CD14-positive monocyte (primary cell): ENCODE data around the gene CDAN1. TPM values are rescaled to one million over a fixed set of nuclear protein-coding genes. Genes with fewer than 3 reads are reported as not detected.
"Not testable (repeated sequence)": the region's sequence is repeated elsewhere in the genome, so short reads cannot be mapped to it uniquely, and the experiment has no call there.

ENCODE experiments used
- DNase-seq, 3 donors: peaks; one replicate each; pipeline ENCODE4 v3.0.0-alpha.2; 2011 to 2022
- H2AFZ ChIP-seq: 2 replicates; pipeline ENCODE4 v1.6.0; 2012; ENCODE audit warnings: mild to moderate bottlenecking, low read depth, low read length, inconsistent platforms; ENCODE audit not compliant: insufficient read depth, poor library complexity, severe bottlenecking
- H3K27ac ChIP-seq, 2 donors: 1 replicate in 1 of 2; 2 replicates in 1 of 2; pipeline ENCODE4 v1.5.1; 2012 to 2013; ENCODE audit warnings: low read length in 2 of 2, control low read depth in 1 of 2, inconsistent platforms in 1 of 2, low read depth in 1 of 2, mild to moderate bottlenecking in 1 of 2
- H3K27me3 ChIP-seq, 2 donors: one replicate each; pipeline versions ENCODE4 v1.6.0 to v1.6.1; 2011 to 2013; ENCODE audit warnings: low read length in 2 of 2; ENCODE audit not compliant: control insufficient read depth in 2 of 2, insufficient read depth in 2 of 2
- H3K36me3 ChIP-seq, 2 donors: replicated peaks in 1 of 2; 1 replicate in 1 of 2; 2 replicates in 1 of 2; pipeline versions ENCODE4 v1.5.1 to v1.6.1; 2012 to 2013; ENCODE audit warnings: low read length in 2 of 2, control low read depth in 1 of 2, inconsistent platforms in 1 of 2, mild to moderate bottlenecking in 1 of 2; ENCODE audit not compliant: insufficient read depth in 2 of 2, control insufficient read depth in 1 of 2
- H3K4me1 ChIP-seq, 2 donors: 1 replicate in 1 of 2; 2 replicates in 1 of 2; pipeline versions ENCODE4 v1.5.1 to v1.6.1; 2012 to 2013; ENCODE audit warnings: low read length in 2 of 2, control low read depth in 1 of 2, inconsistent platforms in 1 of 2, mild to moderate bottlenecking in 1 of 2, moderate library complexity in 1 of 2; ENCODE audit not compliant: insufficient read depth in 2 of 2, control insufficient read depth in 1 of 2
- H3K4me2 ChIP-seq: replicated peaks from 2 replicates; pipeline ENCODE3; 2012; ENCODE audit warnings: low read length, moderate library complexity, mild to moderate bottlenecking; ENCODE audit not compliant: poor library complexity, severe bottlenecking; ENCODE audit errors: extremely low read depth
- H3K4me3 ChIP-seq, 3 experiments: fragments of 200-600 bp in 1 of 3; sonication (generic) in 1 of 3; replicated peaks in 1 of 3; 1 replicate in 2 of 3; 2 replicates in 1 of 3; pipeline ENCODE4 v1.5.1; 2011 to 2013; ENCODE audit warnings: low read length in 3 of 3, mild to moderate bottlenecking in 3 of 3, control low read depth in 2 of 3, low read depth in 2 of 3, inconsistent platforms in 1 of 3, moderate library complexity in 1 of 3
- H3K79me2 ChIP-seq: 2 replicates; pipeline ENCODE4 v1.6.0; 2012; ENCODE audit warnings: mild to moderate bottlenecking, control low read depth, inconsistent platforms, low read length, moderate library complexity; ENCODE audit not compliant: insufficient read depth
- H3K9ac ChIP-seq: 2 replicates; pipeline ENCODE4 v1.6.0; 2017; ENCODE audit warnings: low read length, mild to moderate bottlenecking; ENCODE audit not compliant: insufficient read depth, poor library complexity, severe bottlenecking
- H3K9me3 ChIP-seq, 2 donors: replicated peaks in 1 of 2; 1 replicate in 1 of 2; 2 replicates in 1 of 2; pipeline versions ENCODE4 v1.5.1 to v1.6.1; 2012 to 2013; ENCODE audit warnings: low read length in 2 of 2, control low read depth in 1 of 2; ENCODE audit not compliant: control insufficient read depth in 1 of 2, insufficient read depth in 1 of 2
- H4K20me1 ChIP-seq: 2 replicates; pipeline ENCODE4 v1.6.0; 2012; ENCODE audit warnings: mild to moderate bottlenecking, low read length, control low read depth, moderate library complexity; ENCODE audit not compliant: insufficient read depth
- H3K27ac Mint-ChIP-seq, 7 donors: one replicate each; pipeline ENCODE4 v1.8.0; 2020; ENCODE audit warnings: mild to moderate bottlenecking in 7 of 7, mixed read lengths in 7 of 7, moderate library complexity in 6 of 7, inconsistent platforms in 2 of 7
- H3K27me3 Mint-ChIP-seq, 3 donors: one replicate each; pipeline ENCODE4 v1.8.0; 2021 to 2022; ENCODE audit warnings: low read depth in 3 of 3, mild to moderate bottlenecking in 3 of 3, mixed read lengths in 3 of 3, moderate library complexity in 3 of 3, inconsistent platforms in 1 of 3
- H3K36me3 Mint-ChIP-seq, 2 donors: one replicate each; pipeline ENCODE4 v1.8.0; 2020; ENCODE audit warnings: mixed read lengths in 2 of 2, inconsistent platforms in 1 of 2, mild to moderate bottlenecking in 1 of 2
- H3K4me1 Mint-ChIP-seq: one replicate; pipeline ENCODE4 v1.8.0; 2020; ENCODE audit warnings: mild to moderate bottlenecking, mixed read lengths
- H3K4me3 Mint-ChIP-seq, 2 donors: one replicate each; pipeline ENCODE4 v1.8.0; 2020; ENCODE audit warnings: mild to moderate bottlenecking in 2 of 2, mixed read lengths in 2 of 2, moderate library complexity in 1 of 2
- H3K9me3 Mint-ChIP-seq, 7 donors: one replicate each; pipeline ENCODE4 v1.8.0; 2020 to 2022; ENCODE audit warnings: mixed read lengths in 7 of 7, mild to moderate bottlenecking in 6 of 7, moderate library complexity in 6 of 7, inconsistent platforms in 2 of 7
- CTCF ChIP-seq: fragments of 200-600 bp; IDR thresholded peaks from one replicate; pipeline ENCODE4 v1.8.0; 2022; ENCODE audit warnings: antibody characterized with exemption, mild to moderate bottlenecking
- WGBS: methylation state at CpG from one replicate; pipeline ENCODE4 v1.1.5; 2013; ENCODE audit warnings: missing lambda C conversion rate; ENCODE audit not compliant: insufficient coverage; 5-methylcytosine and 5-hydroxymethylcytosine counted together
- intact Hi-C, 2 donors: fragments of 100-400 bp; cut with micrococcal nuclease; formaldehyde crosslinking; loops; one replicate each; pipeline versions ENCODE4 v1.15.0 to v1.15.1; 2023
- polyA plus RNA-seq, 3 donors: library from polyadenylated mRNA; depleted of rRNA in 1 of 3; unstranded in 2 of 3; stranded (reverse) in 1 of 3; fragments of 300-500 nt in 2 of 3; fragments of >200 nt in 1 of 3; fragmentation: Illumina TruSeq in 2 of 3; gene quantifications; 1 replicate in 2 of 3; 2 replicates in 1 of 3; pipeline ENCODE4 v1.2.3, GENCODE V29; 2012 to 2021

CDAN1 gene
- polyA plus RNA-seq, 3 donors = 1.1 to 6.3 (median 2.2) TPM

- Mint-ChIP-seq H3K4me1 (no peaks in the 10 kb centered on the region), H3K27me3 (no peaks in the 10 kb centered on the region), H3K36me3 (no peaks in the 10 kb centered on the region), H3K4me3 (no peak overlapping the region), H3K9me3 (no peaks in the 10 kb centered on the region), H3K27ac (no peak overlapping the region)
- 90% methylated on average over 6 of the region's 6 CpGs for WGBS
- Histone ChIP-seq H2AFZ (no peak overlapping the region), H3K9ac (no peak overlapping the region), H3K27me3 (no peaks in the 10 kb centered on the region), H3K4me2 (no peak overlapping the region), H3K4me3 (no peak overlapping the region), H3K4me1 (no peaks in the 10 kb centered on the region), H4K20me1 (no peaks in the 10 kb centered on the region), H3K79me2 (no peaks in the 10 kb centered on the region), H3K36me3 (no peaks in the 10 kb centered on the region), H3K27ac (no peak overlapping the region), H3K9me3 (no peaks in the 10 kb centered on the region)
- no peak for TF ChIP-seq CTCF
- no peak for DNase-seq
- intact Hi-C loops = no loop called here
Observed at GRCh38 chr15:42681119-42681518, 55.8 kb downstream of the CDAN1 start.

GRCh38 chr15:42680142-42680482 lies 56.8 kb downstream of the CDAN1 start:
- H3K4me1 Mint-ChIP-seq, intact Hi-C loops, H3K4me3 ChIP-seq, H3K27ac Mint-ChIP-seq, H3K79me2 ChIP-seq, H3K27ac ChIP-seq, H2AFZ ChIP-seq, H3K4me3 Mint-ChIP-seq, H3K9me3 Mint-ChIP-seq, H3K9ac ChIP-seq, H3K27me3 Mint-ChIP-seq, H3K4me1 ChIP-seq, H3K36me3 ChIP-seq, H3K4me2 ChIP-seq, H3K36me3 Mint-ChIP-seq, H3K27me3 ChIP-seq, DNase-seq, H4K20me1 ChIP-seq, H3K9me3 ChIP-seq: not testable (repeated sequence)
- WGBS = 89% methylated on average over 1 of the region's 5 CpGs
